Measurements from ENCODE around the gene ACTG2. TPM values are rescaled to one million over a fixed set of nuclear protein-coding genes. Genes with fewer than 3 reads are reported as not detected.
"Not testable (repeated sequence)": the region's sequence is repeated elsewhere in the genome, so short reads cannot be mapped to it uniquely, and the experiment has no call there.

The ACTG2 gene
- total RNA-seq, 1 donor from 2014 or later: 0.62 TPM

GRCh38 chr2:73893764-73894474, 1.1 kb downstream of the ACTG2 start:
- no peak for DNase-seq

- DNase-seq: no peak
Measured at GRCh38 chr2:73894475-73894850, 1.7 kb downstream of the ACTG2 start.

- no peak for DNase-seq
Measured at GRCh38 chr2:73894877-73895276, 2.1 kb downstream of the ACTG2 start.

- no peak for DNase-seq
Measured at GRCh38 chr2:73895473-73895872, 2.7 kb downstream of the ACTG2 start.

- no peak for DNase-seq
Measured at GRCh38 chr2:73896362-73897239, 3.8 kb downstream of the ACTG2 start.

GRCh38 chr2:73897240-73897583, 4.4 kb downstream of the ACTG2 start:
- no peak for DNase-seq

- DNase-seq: no peak
Measured at GRCh38 chr2:73897934-73898333, 5.1 kb downstream of the ACTG2 start.

GRCh38 chr2:73899801-73900336, 7.1 kb downstream of the ACTG2 start:
- DNase-seq: no peak

- DNase-seq: no peak
Measured at GRCh38 chr2:73901143-73901542, 8.3 kb downstream of the ACTG2 start.

- DNase-seq: no peak
Measured at GRCh38 chr2:73902284-73902683, 9.5 kb downstream of the ACTG2 start.

GRCh38 chr2:73903313-73903712, 10.5 kb downstream of the ACTG2 start:
- no peak for DNase-seq

- not testable (repeated sequence) for DNase-seq
Measured at GRCh38 chr2:73903949-73904613, 11.3 kb downstream of the ACTG2 start.

GRCh38 chr2:73904952-73905351, 12.1 kb downstream of the ACTG2 start:
- DNase-seq: no peak

- DNase-seq: no peak
Measured at GRCh38 chr2:73906847-73907505, 14.2 kb downstream of the ACTG2 start.

GRCh38 chr2:73907840-73908452, 15.1 kb downstream of the ACTG2 start:
- no peak for DNase-seq

GRCh38 chr2:73908689-73909652, 16.2 kb downstream of the ACTG2 start:
- no peak for DNase-seq

- DNase-seq: no peak
Measured at GRCh38 chr2:73910873-73911547, 18.2 kb downstream of the ACTG2 start.

GRCh38 chr2:73911548-73912208, 18.9 kb downstream of the ACTG2 start:
- DNase-seq: no peak

GRCh38 chr2:73913414-73914054, 20.7 kb downstream of the ACTG2 start:
- DNase-seq: no peak

Data from occipital lobe (tissue), 2 donors.